HG03378 (cell line): ENCODE measurements around the gene P2RY12.

ENCODE experiments used
- ATAC-seq: cut with Tn5 transposase; IDR thresholded peaks from one replicate; pipeline ENCODE4 v1.9.1; 2021; ENCODE audit warnings: mild to moderate bottlenecking, moderate library complexity; ENCODE audit not compliant: unreplicated experiment

Gene P2RY12

DNA sequence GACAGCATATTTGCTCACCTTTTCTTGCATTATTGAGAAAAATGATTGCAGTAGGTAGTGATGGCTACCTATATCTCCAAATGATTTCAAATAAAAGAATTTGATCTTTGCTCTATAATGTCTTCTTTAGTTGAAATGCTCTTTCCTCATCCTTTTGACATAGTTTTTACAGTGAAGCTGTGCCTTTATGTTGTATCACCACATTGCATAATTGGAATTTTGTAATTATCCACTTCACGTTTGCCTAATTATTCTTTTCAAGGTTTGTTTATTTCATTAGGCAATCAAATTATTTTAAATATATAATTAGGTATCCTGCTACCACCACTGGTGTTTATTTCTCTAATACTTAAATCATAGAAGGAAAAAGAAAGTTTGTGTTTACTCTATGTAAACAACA, 33.9 kb downstream of the P2RY12 start:
- ATAC-seq, result no peak

DNA sequence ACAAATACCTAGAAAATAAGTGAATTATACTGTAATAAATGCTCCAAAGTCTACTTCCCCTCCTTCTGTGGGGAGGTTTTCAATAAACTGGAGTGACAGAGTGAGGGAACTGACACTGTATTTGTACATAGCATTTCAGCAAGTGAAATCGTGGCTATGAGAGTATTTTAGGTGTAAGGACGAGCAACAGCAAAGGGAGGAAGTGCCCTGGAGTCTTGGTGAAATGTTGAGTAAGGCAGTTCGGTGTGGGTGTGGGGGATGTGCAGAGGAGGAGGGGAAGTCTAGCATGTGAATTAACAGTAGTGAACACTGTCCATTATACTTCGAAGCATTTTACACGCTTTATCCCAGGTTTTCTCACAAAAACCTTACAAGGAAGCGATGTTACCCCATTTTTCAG, 37.1 kb downstream of the P2RY12 start:
- no peak for ATAC-seq

GRCh38 chr3:151346292-151346691, 38.3 kb downstream of the P2RY12 start:
- no peak for ATAC-seq

DNA sequence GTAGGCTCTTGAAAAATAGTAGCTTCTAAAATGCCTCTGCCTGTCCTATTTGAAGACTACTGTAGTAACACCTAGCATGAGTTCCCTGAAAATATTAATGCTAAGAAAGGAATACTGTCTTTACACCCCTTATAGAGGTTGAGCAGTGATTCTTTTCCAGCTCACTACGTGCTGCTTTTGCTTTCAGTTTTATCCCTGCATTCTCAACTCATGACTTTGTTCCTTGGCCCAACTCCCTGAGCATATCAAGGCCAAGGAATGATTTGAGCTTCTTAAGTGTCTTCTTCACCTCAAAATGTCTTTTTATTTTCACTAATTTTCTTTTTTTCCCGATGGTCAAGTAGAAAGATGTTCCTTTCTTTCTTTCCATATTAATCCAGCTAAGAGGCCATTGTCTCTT, 38.7 kb downstream of the P2RY12 start:
- ATAC-seq, result no peak

GRCh38 chr3:151331696-151332095, 52.9 kb downstream of the P2RY12 start:
- no peak for ATAC-seq

GRCh38 chr3:151330899-151331298, 53.7 kb downstream of the P2RY12 start:
- ATAC-seq, result no peak

DNA sequence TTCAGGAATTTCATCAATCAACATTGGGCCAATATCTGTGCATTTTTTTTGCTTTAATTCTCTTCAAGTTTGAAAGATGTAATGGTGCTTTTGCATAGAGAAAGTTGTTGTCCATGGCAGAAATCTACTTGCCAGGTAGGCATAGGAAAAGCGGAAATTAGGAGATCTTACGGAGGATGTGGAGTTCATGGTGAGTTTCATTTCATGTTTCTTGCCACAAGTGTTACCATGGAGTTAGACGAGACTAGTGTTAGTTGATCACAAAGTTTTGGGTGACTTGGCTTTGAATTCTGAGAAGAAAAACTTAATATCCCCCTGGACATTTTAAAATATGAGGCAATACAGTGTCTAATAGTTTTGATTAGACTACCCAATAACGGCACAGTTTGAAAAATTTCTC, 54.2 kb downstream of the P2RY12 start:
- no peak for ATAC-seq

- ATAC-seq, result no peak
These were observed 55.2 kb downstream of the P2RY12 start, which contains the start of gene P2RY13 for GRCh38 chr3:151329363-151329762. Gene P2RY13 (minus strand): TSS chr3:151329549. CDS start chr3:151329528, 21 bp downstream.

DNA sequence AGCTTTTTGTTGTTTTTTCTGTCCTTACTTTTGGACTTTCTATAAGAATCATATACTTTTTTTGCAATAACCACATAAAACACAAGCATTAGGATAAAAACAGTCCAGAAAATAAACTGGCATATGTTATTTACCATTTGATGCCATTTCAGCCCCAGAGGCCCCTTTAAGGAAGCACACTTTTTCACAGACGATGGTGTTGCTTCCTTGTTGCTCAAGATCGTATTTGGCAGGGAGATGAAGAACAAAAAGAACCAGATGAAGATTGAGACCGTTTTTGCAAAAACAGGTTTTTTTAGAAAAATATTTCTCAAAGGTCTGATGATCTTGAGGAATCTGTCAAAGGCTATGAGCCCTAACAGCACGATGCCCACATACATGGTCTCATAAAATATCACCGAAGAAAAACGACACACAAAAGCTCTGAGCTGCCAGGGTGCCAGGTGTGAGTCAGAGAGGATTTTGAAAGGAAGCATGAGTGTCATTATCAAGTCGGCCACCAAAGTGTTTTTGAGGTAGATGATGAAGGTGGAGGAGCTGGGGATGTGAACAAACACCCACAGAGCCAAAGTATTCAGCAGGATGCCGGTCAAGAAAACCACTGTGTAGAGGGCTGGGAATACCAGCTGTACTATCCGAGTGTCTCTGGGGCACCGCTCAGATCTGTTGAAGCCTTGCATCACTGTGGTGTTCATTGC, 56.1 kb downstream of the P2RY12 start:
- no peak for ATAC-seq

DNA sequence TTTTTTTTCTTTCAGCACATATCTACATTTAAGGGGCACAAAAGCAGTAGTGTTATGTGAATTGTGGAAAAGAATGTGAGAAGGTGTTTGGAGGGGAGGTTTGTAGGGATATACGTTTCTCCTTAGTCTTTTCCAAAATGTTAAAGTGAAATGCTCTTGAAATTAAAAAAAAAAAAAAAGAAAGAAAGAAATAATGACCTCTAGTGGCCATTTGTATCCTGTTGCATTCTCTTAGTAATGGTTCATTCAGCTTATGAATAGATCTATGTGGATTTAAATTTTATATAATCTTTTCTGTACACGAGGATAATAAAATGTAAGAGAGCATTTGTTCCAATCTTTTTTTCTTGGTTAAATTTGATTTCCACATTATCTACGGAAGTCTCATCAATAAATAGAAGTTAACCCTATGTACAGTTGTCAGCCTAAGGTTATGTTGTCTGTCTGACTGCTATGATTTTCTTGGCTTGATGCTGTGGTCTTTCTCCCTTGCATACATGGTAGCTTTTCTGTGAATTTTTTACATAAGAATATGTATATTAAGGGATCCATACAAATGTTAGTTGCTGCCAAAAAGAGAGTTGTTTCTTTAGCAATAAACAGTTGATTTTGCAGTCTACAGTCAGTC, 56.9 kb downstream of the P2RY12 start:
- no peak for ATAC-seq

GRCh38 chr3:151322511-151322910, 62.0 kb downstream of the P2RY12 start:
- ATAC-seq, result no peak

DNA sequence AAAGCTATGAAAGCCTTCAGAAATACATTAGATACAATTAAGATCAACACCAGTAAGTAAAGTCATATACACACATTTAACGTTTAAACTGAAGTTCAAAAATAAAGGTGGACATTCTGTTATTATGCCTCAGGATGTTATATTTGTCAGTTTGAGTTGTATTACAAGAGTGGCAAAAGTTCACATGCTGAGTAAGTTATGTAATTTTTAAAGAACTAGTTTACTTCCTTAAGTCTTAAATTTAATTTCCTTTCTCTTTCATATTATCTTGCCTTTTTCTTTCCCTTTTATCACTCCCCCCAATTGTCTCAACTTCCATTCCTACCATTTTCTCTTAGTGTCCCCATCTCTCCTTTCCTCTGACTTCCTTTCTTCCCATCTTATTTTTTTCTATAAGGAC, 63.0 kb downstream of the P2RY12 start:
- no peak for ATAC-seq

GRCh38 chr3:151320131-151320530, 64.4 kb downstream of the P2RY12 start:
- ATAC-seq, result no peak

DNA sequence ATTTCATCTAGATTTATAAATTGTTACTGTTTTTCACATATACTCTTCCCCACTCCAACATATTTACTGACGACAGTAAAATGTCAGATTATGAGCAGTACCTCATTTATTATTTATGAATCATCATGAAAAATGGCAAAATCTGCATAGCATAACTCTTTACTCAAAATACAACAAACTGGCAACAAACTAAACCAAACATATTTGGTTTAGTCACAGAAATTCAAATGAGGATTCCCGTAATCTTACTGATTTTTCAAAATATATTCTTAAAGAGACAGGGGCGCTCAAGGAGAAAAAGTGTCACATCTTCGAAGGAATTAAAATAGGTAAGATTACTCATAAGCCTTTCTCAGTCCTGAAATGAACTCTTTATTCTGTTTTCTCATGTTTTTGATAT, 64.9 kb downstream of the P2RY12 start:
- no peak for ATAC-seq

- no peak for ATAC-seq
These were observed 65.6 kb downstream of the P2RY12 start for GRCh38 chr3:151318991-151319390.

GRCh38 chr3:151318313-151318712, 66.2 kb downstream of the P2RY12 start:
- no peak for ATAC-seq

DNA sequence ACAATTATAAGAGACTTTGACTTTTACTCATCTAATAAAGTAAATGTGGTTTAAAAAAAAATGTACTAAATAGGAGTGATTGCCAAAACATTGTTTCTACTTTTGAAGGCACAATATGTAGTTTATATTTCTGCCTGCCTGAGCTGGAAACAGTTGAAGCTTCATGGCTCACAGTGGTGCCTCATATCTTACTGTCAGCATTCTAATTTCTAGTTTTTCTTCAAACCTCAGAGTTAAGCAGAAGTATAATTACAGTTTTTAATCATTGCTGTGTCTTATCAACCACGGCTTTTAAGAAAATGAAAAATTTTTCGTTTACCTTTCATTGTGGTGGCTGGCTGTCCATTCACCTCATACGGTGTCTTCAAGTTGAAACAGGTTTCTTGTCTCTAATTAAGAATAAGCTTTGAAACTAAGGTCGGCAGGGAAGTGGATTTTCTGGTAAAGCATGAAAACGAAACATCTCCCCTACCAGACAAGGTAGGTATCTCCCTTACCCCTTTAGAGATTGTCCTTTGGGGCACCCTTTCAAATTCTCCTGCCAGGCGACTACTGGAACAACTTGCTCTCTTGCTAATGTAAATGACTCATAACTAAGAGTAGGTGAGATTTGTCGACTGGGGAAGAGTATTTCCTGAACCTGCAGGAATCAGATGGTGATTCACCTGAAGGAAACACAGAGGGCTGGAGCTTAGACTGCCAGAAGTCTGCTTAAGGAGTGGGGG, 68.1 kb downstream of the P2RY12 start, which contains the start of gene GPR87:
TSS of gene GPR87 (minus strand) at position 554 of the 725 bp plus-strand sequence. CDS start 16,720 bp downstream, outside the sequence.
- no peak for ATAC-seq

DNA sequence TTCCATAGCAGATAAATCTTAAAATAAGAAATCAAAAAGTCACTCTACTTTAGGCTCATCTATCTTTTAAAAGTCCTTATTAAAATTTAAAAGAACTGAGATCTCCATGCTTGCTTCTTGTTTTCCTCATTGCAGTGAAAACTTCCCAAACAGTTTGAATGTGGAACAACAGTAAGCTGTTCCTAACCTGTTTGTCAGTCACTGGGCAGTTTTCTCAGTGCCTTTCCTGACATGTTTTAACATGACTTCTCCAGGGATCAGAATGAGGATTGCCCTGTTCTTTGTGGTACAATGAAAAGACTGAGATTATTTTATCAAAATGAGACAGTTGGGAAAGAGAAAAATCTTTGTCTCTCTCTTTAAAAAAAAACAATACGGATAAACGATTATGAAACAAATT, 68.7 kb downstream of the P2RY12 start:
- no peak for ATAC-seq

GRCh38 chr3:151315136-151315535, 69.4 kb downstream of the P2RY12 start:
- ATAC-seq, result no peak

DNA sequence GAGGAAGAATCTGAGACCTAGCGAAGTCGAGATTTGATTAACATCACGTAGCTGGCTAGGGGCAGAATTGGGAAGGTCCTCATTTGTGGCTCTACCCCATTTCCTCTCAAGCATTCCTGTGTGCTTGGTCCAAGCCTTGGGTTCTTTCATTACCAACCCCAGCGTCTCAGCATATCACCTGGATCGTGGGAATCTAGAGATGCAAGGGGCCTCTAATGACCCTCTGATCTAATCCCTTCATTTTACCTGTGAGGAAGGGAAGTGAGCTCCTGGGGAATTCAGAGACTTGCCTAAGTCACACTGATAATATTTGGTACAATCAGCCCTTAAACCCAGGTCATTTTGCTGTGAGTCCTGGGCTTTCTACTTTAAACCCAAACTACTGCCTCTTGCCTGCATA, 70.0 kb downstream of the P2RY12 start:
- no peak for ATAC-seq

DNA sequence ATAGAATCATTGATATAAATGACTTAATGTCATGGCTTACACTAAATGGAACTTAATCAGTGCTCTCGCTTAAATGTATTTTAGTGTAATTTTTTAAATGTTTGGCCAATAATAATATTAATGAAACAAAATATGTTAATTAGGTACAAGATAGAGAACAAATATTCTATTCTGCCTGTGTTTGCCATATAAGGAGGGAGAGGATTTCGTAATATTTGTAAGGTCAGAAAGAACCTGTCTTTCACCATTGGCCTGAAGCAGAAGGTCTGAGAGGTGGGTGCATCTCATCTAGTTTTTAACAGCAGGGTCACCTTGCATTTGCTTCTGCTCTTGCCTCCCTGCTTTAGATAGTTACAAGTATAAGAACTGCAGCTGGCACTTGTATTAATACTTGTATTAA, 70.4 kb downstream of the P2RY12 start:
- ATAC-seq, result no peak

GRCh38 chr3:151312972-151313371, 71.6 kb downstream of the P2RY12 start:
- no peak for ATAC-seq
